K562 (cell line): ENCODE data around the gene PHOSPHO1. TPM values are rescaled to one million over a fixed set of nuclear protein-coding genes. Genes with fewer than 3 reads are reported as not detected.

Source experiments
- ATAC-seq: fragments of 200-7000 bp; cut with Tn5 transposase; 3 replicates; pipeline ENCODE4 v1.9.1; 2020; ENCODE audit warnings: moderate library complexity
- BruUV-seq: library from RNA; stranded (reverse); fragments of 400-500 nt; replicated peaks from 2 replicates; lab custom pipeline; 2021; lab: Mats Ljungman, UMichigan
- CTCF ChIA-PET: fragments of 300-600 bp; formaldehyde crosslinking; extraction: SDS; loops from one replicate; lab custom pipeline; 2021; ENCODE audit warnings: low intra/inter-chr PET ratio; lab: Yijun Ruan, JAX
- POLR2A ChIA-PET: fragments of 300-600, 350-650 bp; sonication (Branson Sonifier 250); formaldehyde crosslinking; extraction: SDS; loops from one replicate; lab custom pipeline; 2021; ENCODE audit warnings: antibody characterized with exemption, inconsistent platforms; lab: Yijun Ruan, JAX
- DNase-seq, 4 experiments: peaks; one replicate each; pipeline versions ENCODE4 v3.0.0 to v3.0.0-alpha.2; 2011 to 2018; ENCODE audit warnings: low spot score in 3 of 4, mixed read lengths in 3 of 4; ENCODE audit errors: extremely low read depth in 1 of 4
- FAIRE-seq: peaks from 2 replicates; lab custom pipeline; 2011; peaks lifted over from hg19 to GRCh38; lab: Jason Lieb, UNC
- H2AFZ ChIP-seq: 2 replicates; pipeline ENCODE4 v1.6.0; 2011; ENCODE audit warnings: low read depth, low read length, control low read depth, inconsistent platforms
- H3K27ac ChIP-seq: fragments of 200-600 bp; 3 replicates; pipeline ENCODE4 v1.8.0; 2011; ENCODE audit warnings: low read depth, mild to moderate bottlenecking, control low read depth, inconsistent platforms, low read length, moderate library complexity, mixed read lengths; ENCODE audit errors: extremely low read depth
- H3K27me3 ChIP-seq, 2 experiments: fragments of 300-600 bp in 1 of 2; 2 replicates in 1 of 2; 3 replicates in 1 of 2; pipeline versions ENCODE4 v1.6.0 to v1.8.0; 2011; ENCODE audit warnings: inconsistent platforms in 2 of 2, low read length in 2 of 2, mild to moderate bottlenecking in 1 of 2, mixed read lengths in 1 of 2, moderate library complexity in 1 of 2; ENCODE audit not compliant: control insufficient read depth in 2 of 2, insufficient read depth in 2 of 2
- H3K36me3 ChIP-seq: fragments of 300-600 bp; 3 replicates; pipeline ENCODE4 v1.8.0; 2011; ENCODE audit warnings: mild to moderate bottlenecking, low read length, inconsistent platforms; ENCODE audit not compliant: control insufficient read depth, insufficient read depth
- H3K4me1 ChIP-seq, 2 experiments: fragments of 200-600 bp in 1 of 2; replicated peaks in 1 of 2; 2 replicates in 1 of 2; 3 replicates in 1 of 2; pipeline versions ENCODE4 v1.5.1 to v1.8.0; 2011; ENCODE audit warnings: inconsistent platforms in 2 of 2, low read length in 2 of 2, mild to moderate bottlenecking in 1 of 2, mixed read lengths in 1 of 2, moderate library complexity in 1 of 2; ENCODE audit not compliant: control insufficient read depth in 2 of 2, insufficient read depth in 2 of 2
- H3K4me2 ChIP-seq: 2 replicates; pipeline ENCODE4 v1.6.1; 2011; ENCODE audit warnings: low read length, control low read depth, inconsistent platforms, mixed read lengths; ENCODE audit not compliant: insufficient read depth
- H3K4me3 ChIP-seq: fragments of 200-600 bp; sonication (generic), shearing (Covaris generic); 2 replicates; pipeline ENCODE4 v1.5.1; 2016; ENCODE audit warnings: control low read depth, inconsistent platforms
- H3K79me2 ChIP-seq: fragments of 200-600 bp; 3 replicates; pipeline ENCODE4 v1.8.0; 2011; ENCODE audit warnings: low read length, inconsistent platforms; ENCODE audit not compliant: control insufficient read depth, insufficient read depth
- H3K9ac ChIP-seq, 2 experiments: 2 replicates each; pipeline versions ENCODE4 v1.6.0 to v1.6.1; 2011; ENCODE audit warnings: low read depth in 2 of 2, low read length in 2 of 2, control low read depth in 1 of 2, inconsistent platforms in 1 of 2, mild to moderate bottlenecking in 1 of 2, mixed read lengths in 1 of 2; ENCODE audit not compliant: insufficient read depth in 1 of 2
- H3K9me1 ChIP-seq: one replicate; pipeline ENCODE4 v1.6.0; 2011; ENCODE audit warnings: inconsistent platforms, mild to moderate bottlenecking, low read length, moderate library complexity; ENCODE audit not compliant: control insufficient read depth, insufficient read depth
- H3K9me3 ChIP-seq: replicated peaks from 2 replicates; pipeline ENCODE4 v1.5.1; 2011; ENCODE audit warnings: low read depth, low read length, inconsistent platforms; ENCODE audit not compliant: control insufficient read depth, insufficient read depth
- H4K20me1 ChIP-seq: replicated peaks from 2 replicates; pipeline ENCODE4 v1.6.1; 2011; ENCODE audit warnings: low read length, inconsistent platforms, mixed read lengths; ENCODE audit not compliant: control insufficient read depth, insufficient read depth
- CXXC5 ChIP-seq: fragments of 250-450 bp; sonication (Bioruptor Pico); IDR thresholded peaks from 2 replicates; pipeline ENCODE4 v1.8.0; 2022; ENCODE audit warnings: inconsistent platforms, mild to moderate bottlenecking, moderate library complexity
- MCM2 ChIP-seq: fragments of 450-650 bp; IDR thresholded peaks from 2 replicates; pipeline ENCODE4 v1.6.1; 2017; ENCODE audit warnings: low read depth, mild to moderate bottlenecking
- MTA1 ChIP-seq: fragments of 450-650 bp; IDR thresholded peaks from 2 replicates; pipeline ENCODE4 v1.6.1; 2017; ENCODE audit warnings: borderline replicate concordance
- SMAD2 ChIP-seq: fragments of 150-350 bp; IDR thresholded peaks from 2 replicates; pipeline ENCODE4 v1.6.1; 2014; ENCODE audit warnings: low read depth, mild to moderate bottlenecking, low read length
- THAP7 ChIP-seq: fragments of 250-450 bp; sonication (Bioruptor Pico); IDR thresholded peaks from 2 replicates; pipeline ENCODE4 v1.5.0; 2021
- ZNF253 ChIP-seq: fragments of 250-450 bp; sonication (Bioruptor Pico); conservative IDR thresholded peaks from 2 replicates; pipeline ENCODE4 v1.6.1; 2021; ENCODE audit warnings: mild to moderate bottlenecking
- ZNF655 ChIP-seq: fragments of 250-450 bp; sonication (Bioruptor Pico); IDR thresholded peaks from 2 replicates; pipeline ENCODE4 v1.5.0; 2021
- WGBS: fragments of 100-300 bp; shearing (Covaris generic); methylation state at CpG from one replicate; pipeline ENCODE4 v1.1.6; 2016; ENCODE audit warnings: low coverage, mixed read lengths; ENCODE audit not compliant: insufficient coverage; ENCODE audit errors: missing lambda C conversion rate; 5-methylcytosine and 5-hydroxymethylcytosine counted together
- in situ Hi-C: fragments of 300-500 bp; cut with MboI; formaldehyde crosslinking; loops from 4 replicates; pipeline ENCODE4 v1.15.0; 2018; ENCODE audit warnings: inconsistent platforms, mixed read lengths
- intact Hi-C: fragments of 100-400 bp; cut with micrococcal nuclease; formaldehyde crosslinking; loops from 2 replicates; pipeline ENCODE4 v1.14.2; 2022
- polyA plus RNA-seq, 8 experiments: library from polyadenylated mRNA; depleted of rRNA in 4 of 8; stranded (reverse) in 5 of 8; unstranded in 3 of 8; fragments of >200 nt; fragmentation: Nextera tagmentation in 2 of 8; fragmentation: Illumina TruSeq in 1 of 8; extraction: Ambion mirVana in 2 of 8; extraction: Trizol in 1 of 8; gene quantifications; 2 replicates each; pipeline versions ENCODE4 v1.2.1 to v1.2.3, GENCODE V29; 2011 to 2014; ENCODE audit warnings: inconsistent platforms in 1 of 8, missing spikeins in 1 of 8
- total RNA-seq, 7 experiments: library from RNA; depleted of rRNA in 6 of 7; stranded (reverse); fragments of >200 nt in 6 of 7; fragmentation: Illumina TruSeq in 2 of 7; extraction: Trizol in 2 of 7; gene quantifications; 2 replicates each; pipeline versions ENCODE4 v1.2.1 to v1.2.3, GENCODE V29; 2011 to 2021; ENCODE audit warnings: low replicate concordance in 1 of 7

The PHOSPHO1 gene
- total and polyA plus RNA-seq, 9 of the 15 experiments (the other 6 are each of a cell fraction or from before 2014, with no cell fraction given) = 0.06 to 0.07 TPM; not detected in 7

GRCh38 chr17:49216482-49216881, 14.1 kb downstream of the PHOSPHO1 start:
- Histone ChIP-seq H3K9ac (no peak overlapping the region), H3K27ac (no peak overlapping the region), H3K4me2 (no peak overlapping the region), H3K9me1 (no peaks in the 10 kb centered on the region), H3K36me3 (no peaks in the 10 kb centered on the region), H3K9me3 (no peaks in the 10 kb centered on the region), H2AFZ (no peak overlapping the region), H4K20me1 (no peaks in the 10 kb centered on the region), H3K4me3 (no peak overlapping the region), H3K79me2 (no peaks in the 10 kb centered on the region), H3K27me3 (peaks cover 7 to 57% of the 10 kb centered on the region in 2 experiments; a peak in 3 of 5 replicates), H3K4me1 (peaks cover 6 to 22% of the 10 kb centered on the region in 2 experiments; a peak in 4 of 5 replicates)
- TF ChIP-seq ZNF253 = no peak
- TF ChIP-seq CXXC5 = peak; percentile 72
- ChIA-PET CTCF (no interaction called here), POLR2A (no interaction called here)
- WGBS = 24% methylated on average over 13 of the region's 13 CpGs
- no peak for ATAC-seq
- in situ Hi-C loops = no loop called here
- no peak for FAIRE-seq
- no peak for DNase-seq
- BruUV-seq = no TSS peak
- intact Hi-C loops = no loop called here

DNA sequence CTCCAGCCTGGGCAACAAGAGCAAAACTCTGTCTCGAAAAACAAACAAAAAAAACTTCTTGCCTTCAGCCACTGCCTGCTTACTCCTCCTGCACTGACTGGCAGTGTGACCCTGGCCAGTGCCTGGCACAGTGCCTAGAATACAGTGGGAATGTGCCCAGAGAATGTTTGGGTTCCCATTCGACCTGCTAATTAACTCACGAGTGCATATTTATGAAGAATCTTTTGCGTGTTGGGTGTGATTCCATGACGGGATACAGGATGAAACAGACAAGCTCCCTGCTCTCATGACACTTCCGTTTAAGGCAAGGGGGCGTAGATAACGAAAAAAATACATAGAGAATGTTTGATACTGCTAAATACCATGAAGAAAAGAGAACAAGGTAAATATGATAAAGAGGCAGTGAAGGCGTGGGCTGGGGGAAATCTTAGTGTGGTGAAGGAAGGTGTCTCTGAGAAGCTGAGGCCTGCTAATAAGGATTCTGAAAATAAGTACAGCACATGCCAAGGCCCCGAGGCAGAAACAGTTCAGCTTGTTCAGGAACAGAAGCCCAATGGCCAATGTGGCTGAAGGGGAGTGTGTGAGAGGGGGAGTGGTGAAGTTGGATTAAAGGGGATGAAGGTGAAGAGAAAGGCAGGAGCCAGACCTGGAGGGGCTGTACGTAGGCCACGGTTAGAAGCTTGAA, 15.8 kb downstream of the PHOSPHO1 start:
- ATAC-seq = no peak
- 12% methylated on average over 12 of the region's 12 CpGs for WGBS
- Histone ChIP-seq H3K9me1 (no peaks in the 10 kb centered on the region), H3K4me3 (no peak overlapping the region), H3K9ac (no peak overlapping the region), H3K79me2 (no peaks in the 10 kb centered on the region), H3K27me3 (peaks cover 18 to 67% of the 10 kb centered on the region in 2 experiments; a peak in 4 of 5 replicates), H3K36me3 (no peaks in the 10 kb centered on the region), H3K27ac (no peak overlapping the region), H3K9me3 (no peaks in the 10 kb centered on the region), H3K4me1 (peaks cover 6 to 20% of the 10 kb centered on the region in 2 experiments; a peak in 4 of 5 replicates), H3K4me2 (no peak overlapping the region), H4K20me1 (no peaks in the 10 kb centered on the region), H2AFZ (no peak overlapping the region)
- no TSS peak for BruUV-seq
- DNase-seq = no peak
- intact Hi-C loops (no loop called here), in situ Hi-C loops (no loop called here)
- ChIA-PET CTCF (no interaction called here), POLR2A (interaction anchor here (0.7 to 1.1 kb wide), 4 partner anchors 10 to 58 kb away, joined by 3 to 4 read pairs (median 4); no protein-coding TSS in a partner anchor)
- TF ChIP-seq ZNF655 (CRISPR knock-in tag) (no peak), THAP7 (CRISPR knock-in tag) (no peak), SMAD2 (no peak), MCM2 (no peak), MTA1 (no peak)
- FAIRE-seq = no peak
